Coronary artery (tissue), 2 donors: ENCODE results near the gene PCSK2.

Experiments used
- DNase-seq: peaks from one replicate; pipeline ENCODE4 v3.0.0-alpha.2; 2017; ENCODE audit warnings: low spot score
- H3K27ac ChIP-seq, 2 donors: fragments of 200-600 bp; sonication (generic); one replicate each; pipeline ENCODE4 v1.5.1; 2016 to 2019
- H3K4me3 ChIP-seq: fragments of 200-600 bp; sonication (generic); 2 replicates; pipeline ENCODE4 v1.5.1; 2016; ENCODE audit warnings: mild to moderate bottlenecking, moderate library complexity
- CTCF ChIP-seq: fragments of 200-600 bp; sonication (generic); IDR thresholded peaks from one replicate; pipeline ENCODE4 v1.5.1; 2019; ENCODE audit warnings: antibody characterized with exemption

Gene PCSK2

GRCh38 chr20:17381724-17382123, 154.9 kb downstream of the PCSK2 start:
- TF ChIP-seq CTCF: no peak
- DNase-seq: no peak

DNA sequence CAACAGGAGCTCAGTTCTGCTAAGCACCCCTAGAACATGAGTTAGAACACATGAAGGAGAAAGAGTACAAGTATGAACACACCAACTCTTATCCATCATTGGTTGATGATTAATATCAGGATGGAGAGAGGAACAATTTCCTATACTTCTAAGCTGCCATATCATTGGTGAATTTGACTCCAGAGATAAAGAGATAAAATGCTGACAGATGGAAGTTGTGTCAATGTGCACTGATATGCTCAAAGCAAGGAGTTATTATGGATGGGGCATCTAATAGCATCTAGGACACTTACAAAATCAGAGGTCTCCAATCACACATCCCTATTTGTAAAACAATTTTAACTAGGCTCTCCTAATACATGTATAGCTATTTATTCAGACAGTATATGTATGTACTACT, 159.0 kb downstream of the PCSK2 start:
- TF ChIP-seq CTCF: no peak
- Histone ChIP-seq H3K27ac (no peak overlapping the region), H3K4me3 (no peak overlapping the region)
- no peak for DNase-seq

More at GRCh38 chr20:17381724-17382123, 154.9 kb downstream of the PCSK2 start:
- H3K4me3 ChIP-seq: no peak overlapping the region
- no peak overlapping the region for H3K27ac ChIP-seq

DNA sequence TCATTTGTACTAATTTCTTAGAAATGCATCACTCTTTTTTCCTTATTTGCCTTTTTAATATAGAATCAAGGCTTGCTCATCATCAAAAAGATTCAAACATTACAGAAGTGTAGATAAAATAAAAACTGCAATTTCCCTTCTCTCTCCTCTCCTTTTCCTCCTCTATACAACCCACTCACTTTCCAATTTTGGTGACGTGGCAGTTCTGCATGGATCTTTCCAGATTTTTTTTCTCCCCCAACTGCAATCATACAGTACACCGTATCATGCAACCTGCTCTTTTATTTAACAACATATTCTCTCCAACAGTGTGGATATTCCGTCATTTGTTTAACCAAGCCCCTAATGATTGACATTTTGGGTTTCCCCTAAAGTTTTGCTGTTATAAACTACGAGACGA, 163.8 kb downstream of the PCSK2 start:
- no peak overlapping the region for H3K4me3 ChIP-seq
- no peak overlapping the region for H3K27ac ChIP-seq
- no peak for DNase-seq
- no peak for TF ChIP-seq CTCF

GRCh38 chr20:17391127-17391771, 164.4 kb downstream of the PCSK2 start:
- no peak for DNase-seq
- Histone ChIP-seq H3K4me3 (no peak overlapping the region), H3K27ac (no peak overlapping the region)
- no peak for TF ChIP-seq CTCF

- no peak for DNase-seq
- TF ChIP-seq CTCF: no peak
- no peak overlapping the region for H3K4me3 ChIP-seq
- H3K27ac ChIP-seq: no peak overlapping the region
These were observed 167.6 kb downstream of the PCSK2 start for GRCh38 chr20:17394411-17394810.

GRCh38 chr20:17395729-17396128, 168.9 kb downstream of the PCSK2 start:
- TF ChIP-seq CTCF: no peak
- no peak overlapping the region for H3K4me3 ChIP-seq
- H3K27ac ChIP-seq: no peak overlapping the region
- DNase-seq: no peak

GRCh38 chr20:17399303-17399985, 172.6 kb downstream of the PCSK2 start:
- TF ChIP-seq CTCF: no peak
- Histone ChIP-seq H3K4me3 (no peak overlapping the region), H3K27ac (no peak overlapping the region)
- no peak for DNase-seq
